SK-N-SH (cell line): ENCODE results near the gene DNAJC25. TPM values are rescaled to one million over a fixed set of nuclear protein-coding genes. Genes with fewer than 3 reads are reported as not detected.

Source experiments
- CTCF ChIA-PET: fragments of 300-600, 350-600 bp; formaldehyde crosslinking; extraction: SDS; loops from one replicate; lab custom pipeline; 2021; lab: Yijun Ruan, JAX
- POLR2A ChIA-PET: fragments of 350-600 bp; sonication (Branson Sonifier 250); formaldehyde crosslinking; extraction: SDS; loops from one replicate; lab custom pipeline; 2020; ENCODE audit warnings: antibody characterized with exemption, inconsistent platforms; lab: Yijun Ruan, JAX
- DNase-seq: peaks from one replicate; pipeline ENCODE4 v3.0.0; 2012
- H2AFZ ChIP-seq: fragments of 200-600 bp; sonication (generic); 2 replicates; pipeline ENCODE4 v1.8.1; 2016; ENCODE audit warnings: antibody characterized with exemption, mild to moderate bottlenecking, low read depth
- H3F3A ChIP-seq: fragments of 200-600 bp; sonication (generic); replicated peaks from 2 replicates; pipeline ENCODE3; 2016; ENCODE audit warnings: antibody characterized with exemption, mild to moderate bottlenecking; ENCODE audit not compliant: insufficient read depth
- H3K27ac ChIP-seq, 2 experiments: fragments of 200-500 bp in 1 of 2; fragments of 200-600 bp in 1 of 2; sonication (Bioruptor generic) in 1 of 2; sonication (generic), shearing (Covaris generic) in 1 of 2; 2 replicates each; pipeline versions ENCODE4 v1.5.1 to v1.6.1; 2014 to 2016; ENCODE audit warnings: low read depth in 2 of 2, inconsistent platforms in 1 of 2, low read length in 1 of 2, mild to moderate bottlenecking in 1 of 2, mixed read lengths in 1 of 2
- H3K27me3 ChIP-seq: fragments of 200-600 bp; sonication (generic), shearing (Covaris generic); 2 replicates; pipeline ENCODE4 v1.6.1; 2016; ENCODE audit warnings: mixed run types; ENCODE audit not compliant: insufficient read depth
- H3K36me3 ChIP-seq, 2 experiments: fragments of 200-500 bp in 1 of 2; fragments of 200-600 bp in 1 of 2; sonication (Bioruptor generic) in 1 of 2; sonication (generic) in 1 of 2; replicated peaks in 1 of 2; 2 replicates each; pipeline versions ENCODE3 to v1.5.1; 2014 to 2016; ENCODE audit warnings: low read length in 1 of 2, mild to moderate bottlenecking in 1 of 2; ENCODE audit not compliant: insufficient read depth in 2 of 2, control insufficient read depth in 1 of 2
- H3K4me1 ChIP-seq, 2 experiments: fragments of 200-500 bp in 1 of 2; fragments of 200-600 bp in 1 of 2; sonication (Bioruptor generic) in 1 of 2; sonication (generic), shearing (Covaris generic) in 1 of 2; 2 replicates each; pipeline versions ENCODE4 v1.5.1 to v1.6.1; 2014 to 2016; ENCODE audit warnings: low read depth in 1 of 2, low read length in 1 of 2, mixed run types in 1 of 2; ENCODE audit not compliant: insufficient read depth in 2 of 2, control insufficient read depth in 1 of 2
- H3K4me2 ChIP-seq: fragments of 200-600 bp; sonication (generic), shearing (Covaris generic); 2 replicates; pipeline ENCODE4 v1.6.1; 2017; ENCODE audit warnings: mixed run types
- H3K4me3 ChIP-seq, 2 experiments: fragments of 200-500 bp in 1 of 2; fragments of 200-600 bp in 1 of 2; sonication (Bioruptor generic) in 1 of 2; sonication (generic), shearing (Covaris generic) in 1 of 2; 2 replicates each; pipeline versions ENCODE4 v1.5.1 to v1.8.1; 2014 to 2016; ENCODE audit warnings: low read depth in 2 of 2, inconsistent platforms in 1 of 2, low read length in 1 of 2, mild to moderate bottlenecking in 1 of 2, mixed read lengths in 1 of 2, moderate library complexity in 1 of 2
- H3K79me2 ChIP-seq: fragments of 200-600 bp; sonication (generic); 2 replicates; pipeline ENCODE4 v1.8.1; 2017; ENCODE audit warnings: mild to moderate bottlenecking; ENCODE audit not compliant: insufficient read depth
- H3K9ac ChIP-seq: fragments of 200-600 bp; sonication (generic); 2 replicates; pipeline ENCODE4 v1.6.1; 2017; ENCODE audit warnings: mixed run types
- H3K9me2 ChIP-seq: fragments of 200-600 bp; sonication (generic); 2 replicates; pipeline ENCODE4 v1.6.1; 2017; ENCODE audit warnings: mixed run types
- H3K9me3 ChIP-seq: fragments of 200-600 bp; sonication (generic); 2 replicates; pipeline ENCODE4 v1.6.1; 2017; ENCODE audit warnings: mixed run types, mild to moderate bottlenecking, moderate library complexity
- H4K20me1 ChIP-seq: fragments of 200-600 bp; sonication (generic); 2 replicates; pipeline ENCODE4 v1.6.1; 2017; ENCODE audit warnings: mild to moderate bottlenecking, mixed run types; ENCODE audit not compliant: insufficient read depth
- EP300 ChIP-seq, 2 experiments: IDR thresholded peaks; 2 replicates each; pipeline versions ENCODE4 v1.4.0 to v1.6.1; 2012; ENCODE audit warnings: borderline replicate concordance in 1 of 2, low read depth in 1 of 2, low read length in 1 of 2
- EZH2phosphoT487 ChIP-seq: fragments of 200-600 bp; sonication (generic); IDR thresholded peaks from 2 replicates; pipeline ENCODE4 v1.6.1; 2017; ENCODE audit warnings: low read depth, mixed run types, mild to moderate bottlenecking, antibody characterized with exemption, moderate library complexity, borderline replicate concordance
- GATA2 ChIP-seq: sonication (generic); formaldehyde crosslinking; IDR thresholded peaks from 2 replicates; pipeline ENCODE4 v1.5.0; 2020; ENCODE audit warnings: mild to moderate bottlenecking, missing genetic modification reagents
- JUND ChIP-seq: IDR thresholded peaks from 2 replicates; pipeline ENCODE4 v1.4.0; 2012
- MAX ChIP-seq: IDR thresholded peaks from 2 replicates; pipeline ENCODE4 v1.4.0; 2012; ENCODE audit warnings: low read depth
- NRF1 ChIP-seq: IDR thresholded peaks from 2 replicates; pipeline ENCODE4 v1.6.1; 2012; ENCODE audit warnings: low read depth, mild to moderate bottlenecking, low read length
- POLR2AphosphoS5 ChIP-seq: IDR thresholded peaks from 2 replicates; pipeline ENCODE4 v1.6.1; 2012; ENCODE audit warnings: low read depth, low read length
- RAD21 ChIP-seq: IDR thresholded peaks from 2 replicates; pipeline ENCODE4 v1.6.1; 2012; ENCODE audit warnings: mild to moderate bottlenecking, low read length
- SIN3A ChIP-seq: IDR thresholded peaks from 2 replicates; pipeline ENCODE4 v1.6.1; 2012; ENCODE audit warnings: low read depth, mild to moderate bottlenecking, low read length, moderate library complexity, borderline replicate concordance
- SMC3 ChIP-seq: IDR thresholded peaks from 2 replicates; pipeline ENCODE4 v1.6.1; 2012; ENCODE audit warnings: low read depth, low read length, improper control_type of control experiment
- TEAD4 ChIP-seq: IDR thresholded peaks from 2 replicates; pipeline ENCODE4 v1.4.0; 2012; ENCODE audit warnings: mild to moderate bottlenecking, borderline replicate concordance; ENCODE audit not compliant: insufficient read depth
- USF2 ChIP-seq: fragments of 150-350 bp; IDR thresholded peaks from 2 replicates; pipeline ENCODE4 v1.6.1; 2017; ENCODE audit warnings: antibody characterized with exemption, low read length, low read depth, borderline replicate concordance
- ZBTB33 ChIP-seq: IDR thresholded peaks from 2 replicates; pipeline ENCODE4 v1.4.0; 2012; ENCODE audit warnings: low read depth, borderline replicate concordance
- WGBS: methylation state at CpG from one replicate; pipeline ENCODE4 v1.1.6; 2017; ENCODE audit warnings: low lambda C conversion rate; 5-methylcytosine and 5-hydroxymethylcytosine counted together
- polyA plus RNA-seq, 3 experiments: library from polyadenylated mRNA; depleted of rRNA; stranded (reverse); fragments of >200 nt; gene quantifications; 2 replicates each; pipeline ENCODE4 v1.2.3, GENCODE V29; 2012

Gene DNAJC25
- polyA plus RNA-seq, 1 of the 3 experiments (the other 2 are of a cell fraction): 3.3 TPM

- TF ChIP-seq POLR2AphosphoS5 (no peak), ZBTB33 (no peak), GATA2 (CRISPR knock-in tag) (no peak), JUND (no peak), EZH2phosphoT487 (no peak), RAD21 (no peak), SMC3 (no peak), SIN3A (no peak), NRF1 (no peak), USF2 (no peak)
- 92% methylated on average over 7 of the region's 7 CpGs for WGBS
- POLR2A ChIA-PET: no interaction called here
- peaks cover 7% of the 10 kb centered on the region for H4K20me1 ChIP-seq
- peaks cover 8 to 13% of the 10 kb centered on the region in 2 experiments; a peak in 3 of 4 replicates for H3K4me1 ChIP-seq
- H3F3A ChIP-seq: peaks cover 5% of the 10 kb centered on the region
- no peaks in the 10 kb centered on the region for H3K27me3 ChIP-seq
- H2AFZ ChIP-seq: no peak overlapping the region
- no peaks in the 10 kb centered on the region for H3K9me2 ChIP-seq
- no peak overlapping the region for H3K9ac ChIP-seq
- H3K36me3 ChIP-seq: no peaks in the 10 kb centered on the region
- no peaks in the 10 kb centered on the region for H3K9me3 ChIP-seq
- H3K4me2 ChIP-seq: no peak overlapping the region
- no peak overlapping the region for H3K4me3 ChIP-seq
- CTCF ChIA-PET: interaction anchor here (1.3 kb wide), 1 partner anchor 991 kb away, joined by 3 read pairs; no protein-coding TSS in a partner anchor
- DNase-seq: no peak
- peaks cover 22% of the 10 kb centered on the region for H3K79me2 ChIP-seq
- H3K27ac ChIP-seq: no peak overlapping the region
Observed at GRCh38 chr9:111628411-111628810, 2.7 kb upstream of the DNAJC25 start.

- WGBS: 5% methylated on average over 17 of the region's 17 CpGs
Observed at GRCh38 chr9:111630182-111630963, 761 bp upstream of the DNAJC25 start.

More at GRCh38 chr9:111630182-111630963, 761 bp upstream of the DNAJC25 start:
- H3K79me2 ChIP-seq: peaks cover 42% of the 10 kb centered on the region
- H3K9ac ChIP-seq: peak overlapping the region; percentile 82
- H3K4me3 ChIP-seq: peak overlapping the region; percentile 90 to 97
- H3F3A ChIP-seq: peaks cover 5% of the 10 kb centered on the region
- CTCF ChIA-PET: interaction anchor here (1.4 to 1.7 kb wide), 2 partner anchors 9 to 17 kb away, joined by 6 to 8 read pairs; no protein-coding TSS in a partner anchor
- no peaks in the 10 kb centered on the region for H3K9me2 ChIP-seq
- TF ChIP-seq TEAD4 (no peak), EP300 (IDR thresholded peaks at IDR 0.05; ENCODE audit: borderline replicate concordance in 1 of 2, low read depth in 1 of 2, low read length in 1 of 2) (0 out of 4 replicates have a peak, but pooled peaks of 1 of the 2 experiments have one; percentile 0), GATA2 (CRISPR knock-in tag) (no peak), MAX (no peak)
- peak overlapping the region; percentile 97 for H3K4me2 ChIP-seq
- H3K27ac ChIP-seq: peak overlapping the region; percentile 40 to 77; a peak in 3 of 4 replicates
- H3K27me3 ChIP-seq: no peaks in the 10 kb centered on the region
- H4K20me1 ChIP-seq: peaks cover 17% of the 10 kb centered on the region
- peak; percentile 30 for DNase-seq
- H2AFZ ChIP-seq: peak overlapping the region; percentile 97
- no peaks in the 10 kb centered on the region for H3K36me3 ChIP-seq
- POLR2A ChIA-PET: interaction anchor here (2.4 kb wide), 1 partner anchor 31 kb away, joined by 10 read pairs; the partner anchor contains the start of gene GNG10
- H3K9me3 ChIP-seq: no peaks in the 10 kb centered on the region
- H3K4me1 ChIP-seq: peaks cover 10 to 21% of the 10 kb centered on the region in 2 experiments; a peak in 3 of 4 replicates
